ENCODE data around the gene GPR25. TPM values are rescaled to one million over a fixed set of nuclear protein-coding genes. Genes with fewer than 3 reads are reported as not detected.

The GPR25 gene
- total and polyA plus RNA-seq, 10 of the 15 experiments (the other 5 are each of a cell fraction or from before 2014, with no cell fraction given): not detected

DNA sequence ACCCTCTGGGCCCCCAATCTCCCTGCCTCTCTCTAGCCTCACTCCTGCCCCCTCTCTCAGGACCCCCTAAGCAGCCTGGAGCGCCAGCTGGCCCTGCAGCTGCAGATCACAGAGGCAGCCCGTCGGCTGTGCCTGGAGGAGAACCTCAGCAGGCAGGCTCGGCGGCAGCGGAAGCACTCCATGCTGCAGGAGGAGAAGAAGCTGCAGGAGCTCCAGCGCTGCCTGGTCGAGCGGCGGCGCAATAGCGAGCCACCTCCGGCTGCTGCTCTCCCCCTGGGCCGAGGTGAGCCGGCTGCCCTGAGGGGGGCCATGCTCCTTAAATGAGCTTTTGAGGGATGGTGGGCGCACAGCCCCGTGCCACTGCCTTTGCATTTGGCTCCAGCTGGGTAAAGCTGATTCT, 28.1 kb downstream of the GPR25 start:
- RAD21 ChIA-PET (ENCODE audit: unreplicated experiment): no interaction called here
- Histone ChIP-seq H3K27me3 (replicated peaks in 1 of 2; ENCODE audit: control insufficient read depth in 2 of 2, insufficient read depth in 2 of 2, low read length in 1 of 2) (no peaks in the 10 kb centered on the region), H4K20me1 (ENCODE audit: control insufficient read depth, insufficient read depth) (no peaks in the 10 kb centered on the region), H3K4me2 (ENCODE audit: control insufficient read depth, insufficient read depth) (no peak overlapping the region), H3K79me2 (ENCODE audit: control insufficient read depth, insufficient read depth, low read length) (no peaks in the 10 kb centered on the region), H3K4me3 (no peak overlapping the region), H3K9ac (ENCODE audit: control insufficient read depth, insufficient read depth, low read length) (no peak overlapping the region), H3K9me3 (replicated peaks; ENCODE audit: control insufficient read depth, insufficient read depth, low read length) (no peaks in the 10 kb centered on the region), H3K27ac (ENCODE audit: control insufficient read depth, insufficient read depth) (no peak overlapping the region), H2AFZ (ENCODE audit: control insufficient read depth, low read depth, low read length) (no peak overlapping the region), H3K4me1 (ENCODE audit: control insufficient read depth, insufficient read depth, low read length) (peaks cover 5% of the 10 kb centered on the region), H3K36me3 (ENCODE audit: control insufficient read depth in 2 of 2, insufficient read depth in 2 of 2, low read length in 1 of 2) (peaks cover 0 to 26% of the 10 kb centered on the region in 2 experiments; a peak in 2 of 4 replicates)
- BruUV-seq (replicated peaks): no TSS peak
- FAIRE-seq (no peak), ATAC-seq (no peak), DNase-seq (ENCODE audit: low read depth, low spot score) (no peak)
- in situ Hi-C loops (cut with MboI) (no loop called here), intact Hi-C loops (cut with micrococcal nuclease; ENCODE audit: unreplicated experiment) (no loop called here)
- CTCF ChIA-PET: interaction anchor here (0.7 to 9.2 kb wide), 4 partner anchors 8 to 125 kb away, joined by 4 to 131 read pairs (median 4); partner anchors contain the start of gene INAVA
- POLR2A ChIA-PET: no interaction called here
- WGBS (ENCODE audit: insufficient coverage, insufficient replicate concordance, low lambda C conversion rate, missing lambda C conversion rate): 84% methylated on average over 17 of the region's 17 CpGs
- TF ChIP-seq ZNF274 (IDR thresholded peaks at IDR 0.05; ENCODE audit: insufficient read depth, insufficient read length) (no peak), KLF5 (IDR thresholded peaks at IDR 0.05; ENCODE audit: partially characterized antibody) (no peak), IKZF2 (IDR thresholded peaks at IDR 0.05) (no peak), E2F4 (IDR thresholded peaks at IDR 0.05; ENCODE audit: low read depth, low read length) (no peak), YBX1 (IDR thresholded peaks at IDR 0.05) (no peak), RBBP5 (conservative IDR thresholded peaks at IDR 0.05) (no peak), TARDBP (IDR thresholded peaks at IDR 0.05; ENCODE audit: borderline replicate concordance) (no peak), POU2F2 (IDR thresholded peaks at IDR 0.05; ENCODE audit: borderline replicate concordance, low read depth, low read length) (no peak), TCF3 (IDR thresholded peaks at IDR 0.05; ENCODE audit: borderline replicate concordance, insufficient read depth, low read depth, low read length) (no peak), ATF7 (IDR thresholded peaks at IDR 0.05; ENCODE audit: low read depth) (no peak), CBX5 (IDR thresholded peaks at IDR 0.05; ENCODE audit: low read depth) (no peak), RFX5 (IDR thresholded peaks at IDR 0.05; ENCODE audit: low read depth, low read length) (no peak), ELK1 (IDR thresholded peaks at IDR 0.05; ENCODE audit: low read depth, low read length) (no peak)
- TF ChIP-seq, protein P1, sequence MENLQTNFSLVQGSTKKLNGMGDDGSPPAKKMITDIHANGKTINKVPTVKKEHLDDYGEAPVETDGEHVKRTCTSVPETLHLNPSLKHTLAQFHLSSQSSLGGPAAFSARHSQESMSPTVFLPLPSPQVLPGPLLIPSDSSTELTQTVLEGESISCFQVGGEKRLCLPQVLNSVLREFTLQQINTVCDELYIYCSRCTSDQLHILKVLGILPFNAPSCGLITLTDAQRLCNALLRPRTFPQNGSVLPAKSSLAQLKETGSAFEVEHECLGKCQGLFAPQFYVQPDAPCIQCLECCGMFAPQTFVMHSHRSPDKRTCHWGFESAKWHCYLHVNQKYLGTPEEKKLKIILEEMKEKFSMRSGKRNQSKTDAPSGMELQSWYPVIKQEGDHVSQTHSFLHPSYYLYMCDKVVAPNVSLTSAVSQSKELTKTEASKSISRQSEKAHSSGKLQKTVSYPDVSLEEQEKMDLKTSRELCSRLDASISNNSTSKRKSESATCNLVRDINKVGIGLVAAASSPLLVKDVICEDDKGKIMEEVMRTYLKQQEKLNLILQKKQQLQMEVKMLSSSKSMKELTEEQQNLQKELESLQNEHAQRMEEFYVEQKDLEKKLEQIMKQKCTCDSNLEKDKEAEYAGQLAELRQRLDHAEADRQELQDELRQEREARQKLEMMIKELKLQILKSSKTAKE (IDR thresholded peaks at IDR 0.05; ENCODE audit: low read depth, poor library complexity, severe bottlenecking): no peak
- TF ChIP-seq, protein P2, sequence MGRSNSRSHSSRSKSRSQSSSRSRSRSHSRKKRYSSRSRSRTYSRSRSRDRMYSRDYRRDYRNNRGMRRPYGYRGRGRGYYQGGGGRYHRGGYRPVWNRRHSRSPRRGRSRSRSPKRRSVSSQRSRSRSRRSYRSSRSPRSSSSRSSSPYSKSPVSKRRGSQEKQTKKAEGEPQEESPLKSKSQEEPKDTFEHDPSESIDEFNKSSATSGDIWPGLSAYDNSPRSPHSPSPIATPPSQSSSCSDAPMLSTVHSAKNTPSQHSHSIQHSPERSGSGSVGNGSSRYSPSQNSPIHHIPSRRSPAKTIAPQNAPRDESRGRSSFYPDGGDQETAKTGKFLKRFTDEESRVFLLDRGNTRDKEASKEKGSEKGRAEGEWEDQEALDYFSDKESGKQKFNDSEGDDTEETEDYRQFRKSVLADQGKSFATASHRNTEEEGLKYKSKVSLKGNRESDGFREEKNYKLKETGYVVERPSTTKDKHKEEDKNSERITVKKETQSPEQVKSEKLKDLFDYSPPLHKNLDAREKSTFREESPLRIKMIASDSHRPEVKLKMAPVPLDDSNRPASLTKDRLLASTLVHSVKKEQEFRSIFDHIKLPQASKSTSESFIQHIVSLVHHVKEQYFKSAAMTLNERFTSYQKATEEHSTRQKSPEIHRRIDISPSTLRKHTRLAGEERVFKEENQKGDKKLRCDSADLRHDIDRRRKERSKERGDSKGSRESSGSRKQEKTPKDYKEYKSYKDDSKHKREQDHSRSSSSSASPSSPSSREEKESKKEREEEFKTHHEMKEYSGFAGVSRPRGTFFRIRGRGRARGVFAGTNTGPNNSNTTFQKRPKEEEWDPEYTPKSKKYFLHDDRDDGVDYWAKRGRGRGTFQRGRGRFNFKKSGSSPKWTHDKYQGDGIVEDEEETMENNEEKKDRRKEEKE (IDR thresholded peaks at IDR 0.05): no peak
- SMC1A ChIA-PET (ENCODE audit: uncharacterized antibody, unreplicated experiment): interaction anchor here (11.7 kb wide), 1 partner anchor 8 kb away, joined by 193 read pairs; the partner anchor contains the start of gene INAVA
